HCT116 (cell line): Measurements from ENCODE around the gene PRKCH. TPM values are rescaled to one million over a fixed set of nuclear protein-coding genes. Genes with fewer than 3 reads are reported as not detected.

ENCODE experiments used
- ATAC-seq: fragments of 200-7000 bp; cut with Tn5 transposase; 2 replicates; pipeline ENCODE4 v1.9.1; 2020; ENCODE audit warnings: mild to moderate bottlenecking, moderate library complexity
- BruUV-seq: library from RNA; stranded (reverse); fragments of 400-500 nt; replicated peaks from 2 replicates; lab custom pipeline; 2021; lab: Mats Ljungman, UMichigan
- CTCF ChIA-PET: fragments of 300-600 bp; sonication (Branson Sonifier 250); formaldehyde crosslinking; loops from one replicate; lab custom pipeline; 2021; ENCODE audit warnings: antibody characterized with exemption; lab: Charles Lee
- POLR2A ChIA-PET: fragments of 300-600, 350-600 bp; sonication (Branson Sonifier 250); formaldehyde crosslinking; loops from one replicate; lab custom pipeline; 2021; ENCODE audit warnings: antibody characterized with exemption; lab: Charles Lee
- RAD21 ChIA-PET, 2 experiments: fragments of 300-600 bp; sonication (Branson Sonifier 250); formaldehyde crosslinking; loops; one replicate each; lab custom pipeline; 2023; ENCODE audit warnings: low total read pairs in 2 of 2; ENCODE audit not compliant: uncharacterized antibody in 2 of 2, unreplicated experiment in 2 of 2, low non-redundant PET in 1 of 2; lab: Charles Lee
- DNase-seq: peaks from one replicate; pipeline ENCODE4 v3.0.0-alpha.2; 2010; ENCODE audit warnings: low read depth, low spot score
- H2AFZ ChIP-seq: fragments of 200-600 bp; shearing (Covaris generic), sonication (generic); 2 replicates; pipeline ENCODE4 v1.6.1; 2017; ENCODE audit warnings: low read depth, mixed run types, mixed read lengths, antibody characterized with exemption, low read length; ENCODE audit not compliant: poor library complexity, severe bottlenecking
- H3K27ac ChIP-seq: 2 replicates; pipeline ENCODE4 v1.5.1; 2012; ENCODE audit warnings: low read depth, low read length
- H3K27me3 ChIP-seq: fragments of 200-600 bp; sonication (generic); 2 replicates; pipeline ENCODE4 v1.6.1; 2016; ENCODE audit warnings: mixed run types, low read length, mixed read lengths; ENCODE audit not compliant: insufficient read depth
- H3K36me3 ChIP-seq, 2 experiments: fragments of 200-500 bp in 1 of 2; fragments of 200-600 bp in 1 of 2; sonication (Bioruptor generic) in 1 of 2; sonication (generic) in 1 of 2; 2 replicates each; pipeline versions ENCODE4 v1.5.1 to v1.6.1; 2014 to 2016; ENCODE audit warnings: low read length in 2 of 2, inconsistent platforms in 1 of 2, mixed read lengths in 1 of 2, mixed run types in 1 of 2; ENCODE audit not compliant: insufficient read depth in 2 of 2, control insufficient read depth in 1 of 2
- H3K4me1 ChIP-seq, 2 experiments: fragments of 200-600 bp in 1 of 2; sonication (generic) in 1 of 2; 2 replicates each; pipeline versions ENCODE4 v1.5.1 to v1.6.1; 2012 to 2017; ENCODE audit warnings: low read length in 2 of 2, inconsistent platforms in 1 of 2, mild to moderate bottlenecking in 1 of 2, mixed read lengths in 1 of 2, mixed run types in 1 of 2, moderate library complexity in 1 of 2; ENCODE audit not compliant: insufficient read depth in 2 of 2, control insufficient read depth in 1 of 2
- H3K4me2 ChIP-seq: fragments of 200-600 bp; sonication (generic); 2 replicates; pipeline ENCODE4 v1.6.1; 2017; ENCODE audit warnings: mixed run types, low read length, mixed read lengths
- H3K4me3 ChIP-seq, 2 experiments: fragments of 200-600 bp in 1 of 2; sonication (generic) in 1 of 2; replicated peaks in 1 of 2; 2 replicates each; pipeline ENCODE4 v1.5.1; 2011 to 2016; ENCODE audit warnings: low read length in 2 of 2, control low read depth in 1 of 2, low read depth in 1 of 2, mild to moderate bottlenecking in 1 of 2, mixed read lengths in 1 of 2, mixed run types in 1 of 2
- H3K79me2 ChIP-seq: fragments of 200-600 bp; sonication (generic); 2 replicates; pipeline ENCODE4 v1.6.1; 2017; ENCODE audit warnings: mild to moderate bottlenecking, mixed run types, low read length, moderate library complexity, mixed read lengths; ENCODE audit not compliant: insufficient read depth
- H3K9ac ChIP-seq: fragments of 200-600 bp; sonication (generic); 2 replicates; pipeline ENCODE4 v1.6.1; 2016; ENCODE audit warnings: low read length, mixed read lengths
- H3K9me2 ChIP-seq: fragments of 200-600 bp; sonication (generic), shearing (Covaris generic); 2 replicates; pipeline ENCODE4 v1.6.1; 2017; ENCODE audit warnings: mixed run types, mild to moderate bottlenecking, moderate library complexity; ENCODE audit not compliant: insufficient read depth
- H3K9me3 ChIP-seq, 2 experiments: fragments of 200-500 bp in 1 of 2; fragments of 200-600 bp in 1 of 2; sonication (Bioruptor generic) in 1 of 2; sonication (generic) in 1 of 2; 2 replicates each; pipeline ENCODE4 v1.6.1; 2014 to 2017; ENCODE audit warnings: low read length in 2 of 2, mixed read lengths in 2 of 2, inconsistent platforms in 1 of 2, low read depth in 1 of 2, mild to moderate bottlenecking in 1 of 2, mixed run types in 1 of 2, moderate library complexity in 1 of 2; ENCODE audit not compliant: control insufficient read depth in 1 of 2, insufficient read depth in 1 of 2
- H4K20me1 ChIP-seq: fragments of 200-600 bp; sonication (generic), shearing (Covaris generic); 2 replicates; pipeline ENCODE4 v1.6.1; 2017; ENCODE audit warnings: mixed run types, mild to moderate bottlenecking, moderate library complexity; ENCODE audit not compliant: insufficient read depth
- CEBPB ChIP-seq: IDR thresholded peaks from 2 replicates; pipeline ENCODE4 v1.6.1; 2012; ENCODE audit warnings: low read depth
- CTCF ChIP-seq, 3 experiments: fragments of 200-600 bp in 1 of 3; sonication (generic) in 1 of 3; IDR thresholded peaks in 2 of 3; conservative IDR thresholded peaks in 1 of 3; 2 replicates each; pipeline ENCODE4 v1.5.1; 2012 to 2017; ENCODE audit warnings: low read depth in 2 of 3, low read length in 2 of 3, antibody characterized with exemption in 1 of 3, borderline replicate concordance in 1 of 3, control low read depth in 1 of 3, mild to moderate bottlenecking in 1 of 3, mixed read lengths in 1 of 3, mixed run types in 1 of 3, moderate library complexity in 1 of 3; ENCODE audit not compliant: insufficient read depth in 1 of 3
- EGR1 ChIP-seq: IDR thresholded peaks from 2 replicates; pipeline ENCODE4 v1.6.1; 2012; ENCODE audit warnings: low read depth
- ELF1 ChIP-seq: IDR thresholded peaks from 2 replicates; pipeline ENCODE4 v1.6.1; 2012; ENCODE audit warnings: low read depth, borderline replicate concordance
- EZH2 ChIP-seq: fragments of 200-600 bp; sonication (generic); IDR thresholded peaks from 2 replicates; pipeline ENCODE4 v1.6.1; 2017; ENCODE audit warnings: antibody characterized with exemption, mixed run types
- EZH2phosphoT487 ChIP-seq: fragments of 200-600 bp; IDR thresholded peaks from 2 replicates; pipeline ENCODE4 v1.6.1; 2018; ENCODE audit warnings: antibody characterized with exemption, borderline replicate concordance
- FOSL1 ChIP-seq: IDR thresholded peaks from 2 replicates; pipeline ENCODE4 v1.6.1; 2012; ENCODE audit warnings: low read depth
- JUND ChIP-seq: IDR thresholded peaks from 2 replicates; pipeline ENCODE4 v1.6.1; 2012
- POLR2A ChIP-seq: IDR thresholded peaks from 2 replicates; pipeline ENCODE4 v1.7.0; 2011; ENCODE audit warnings: borderline replicate concordance; ENCODE audit not compliant: insufficient read depth, insufficient read length; ENCODE audit errors: extremely low read depth
- POLR2AphosphoS5 ChIP-seq: IDR thresholded peaks from 2 replicates; pipeline ENCODE4 v1.6.1; 2011; ENCODE audit warnings: mild to moderate bottlenecking, low read depth, low read length, moderate library complexity
- RAD21 ChIP-seq: IDR thresholded peaks from 2 replicates; pipeline ENCODE4 v1.6.1; 2012; ENCODE audit warnings: low read depth, mild to moderate bottlenecking
- REST ChIP-seq: IDR thresholded peaks from 2 replicates; pipeline ENCODE4 v1.6.1; 2012; ENCODE audit warnings: low read depth
- SIN3A ChIP-seq: IDR thresholded peaks from 2 replicates; pipeline ENCODE4 v1.6.1; 2012; ENCODE audit warnings: low read depth
- TCF7L2 ChIP-seq: IDR thresholded peaks from 2 replicates; pipeline ENCODE4 v1.7.0; 2011; ENCODE audit warnings: borderline replicate concordance, inconsistent platforms; ENCODE audit not compliant: insufficient read depth, insufficient read length; ENCODE audit errors: extremely low read depth
- YY1 ChIP-seq: IDR thresholded peaks from 2 replicates; pipeline ENCODE4 v1.6.1; 2011; ENCODE audit warnings: low read length, low read depth, moderate library complexity, mild to moderate bottlenecking; ENCODE audit not compliant: insufficient replicate concordance; ENCODE audit errors: extremely low read depth
- ZBTB33 ChIP-seq: IDR thresholded peaks from 2 replicates; pipeline ENCODE4 v1.6.1; 2011; ENCODE audit warnings: mild to moderate bottlenecking, low read length, moderate library complexity; ENCODE audit not compliant: insufficient replicate concordance; ENCODE audit errors: extremely low read depth
- ZFX ChIP-seq: fragments of 450-650 bp; IDR thresholded peaks from 2 replicates; pipeline ENCODE4 v1.6.1; 2017
- ZNF274 ChIP-seq: fragments of 200-500 bp; sonication (Bioruptor generic); IDR thresholded peaks from 2 replicates; pipeline ENCODE4 v1.6.1; 2014; ENCODE audit warnings: mild to moderate bottlenecking, low read depth, low read length, inconsistent platforms
- intact Hi-C: fragments of 100-400 bp; cut with micrococcal nuclease; formaldehyde crosslinking; loops from 2 replicates; pipeline ENCODE4 v1.10.0; 2022
- total RNA-seq: library from RNA; stranded (reverse); gene quantifications from one replicate; pipeline ENCODE4 v1.2.1, GENCODE V29; 2021; ENCODE audit not compliant: unreplicated experiment
- TF ChIP-seq, protein P1 (sequence below): IDR thresholded peaks from 2 replicates; pipeline ENCODE4 v1.6.1; 2012
- TF ChIP-seq, protein P2 (sequence below): IDR thresholded peaks from 2 replicates; pipeline ENCODE4 v1.6.1; 2012

PRKCH gene
- total RNA-seq, 1 experiment from 2014 or later, result 16.6 TPM

DNA sequence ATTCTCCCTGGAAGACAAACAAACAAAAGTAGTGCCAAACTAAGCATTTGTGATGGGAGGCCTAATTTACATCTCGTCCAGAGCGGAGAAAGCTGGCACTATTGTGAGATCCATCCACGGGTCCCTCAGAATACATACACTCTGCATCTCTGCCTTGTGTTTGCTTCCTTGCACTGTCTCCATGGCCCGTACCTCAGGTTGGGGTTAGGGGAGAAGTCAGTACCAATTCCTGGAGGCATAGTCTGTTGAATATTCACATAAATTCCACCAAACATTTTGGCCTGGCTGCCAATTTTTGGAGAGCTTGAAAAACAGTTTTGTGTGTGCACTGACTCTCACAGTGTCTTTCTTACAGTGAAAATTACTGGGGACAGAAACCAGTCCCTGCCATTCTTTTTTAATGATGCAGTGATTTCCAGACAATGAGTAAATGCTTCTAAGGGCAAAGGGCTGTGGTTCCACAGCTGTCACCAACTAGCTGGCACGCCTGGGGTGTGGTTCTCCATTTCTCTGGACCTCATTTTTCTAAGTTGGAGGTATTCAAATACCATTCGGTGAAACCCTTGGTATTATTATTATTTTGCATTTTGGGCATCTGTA is 254.3 kb downstream of the PRKCH start:
- ATAC-seq (no peak), DNase-seq (no peak)
- CTCF ChIA-PET, result no interaction called here
- Histone ChIP-seq H2AFZ (no peak overlapping the region), H3K4me1 (peaks cover under 1 to 7% of the 10 kb centered on the region in 2 experiments; a peak in 2 of 4 replicates), H3K4me2 (no peak overlapping the region), H3K27ac (no peak overlapping the region), H3K36me3 (no peaks in the 10 kb centered on the region), H3K9me3 (no peaks in the 10 kb centered on the region), H3K27me3 (no peaks in the 10 kb centered on the region), H3K9me2 (no peaks in the 10 kb centered on the region), H4K20me1 (no peaks in the 10 kb centered on the region), H3K4me3 (no peak overlapping the region), H3K9ac (no peak overlapping the region), H3K79me2 (no peaks in the 10 kb centered on the region)
- BruUV-seq, result no TSS peak
- TF ChIP-seq TCF7L2 (no peak), RAD21 (no peak), ZBTB33 (no peak), ZNF274 (no peak), YY1 (no peak), EZH2phosphoT487 (no peak), ELF1 (no peak), CTCF (IDR thresholded peaks at IDR 0.05 in 2 of 3, conservative IDR thresholded peaks at IDR 0.05 in 1 of 3; ENCODE audit: borderline replicate concordance in 1 of 3, insufficient read depth in 1 of 3, low read depth in 2 of 3, low read length in 2 of 3) (no peak), POLR2A (no peak), POLR2AphosphoS5 (no peak), REST (no peak), EGR1 (no peak), CEBPB (no peak), SIN3A (no peak), ZFX (no peak), JUND (no peak), FOSL1 (no peak), EZH2 (no peak)
- TF ChIP-seq, protein P1, sequence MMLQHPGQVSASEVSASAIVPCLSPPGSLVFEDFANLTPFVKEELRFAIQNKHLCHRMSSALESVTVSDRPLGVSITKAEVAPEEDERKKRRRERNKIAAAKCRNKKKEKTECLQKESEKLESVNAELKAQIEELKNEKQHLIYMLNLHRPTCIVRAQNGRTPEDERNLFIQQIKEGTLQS, result no peak
- TF ChIP-seq, protein P2, sequence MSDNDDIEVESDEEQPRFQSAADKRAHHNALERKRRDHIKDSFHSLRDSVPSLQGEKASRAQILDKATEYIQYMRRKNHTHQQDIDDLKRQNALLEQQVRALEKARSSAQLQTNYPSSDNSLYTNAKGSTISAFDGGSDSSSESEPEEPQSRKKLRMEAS, result no peak
- RAD21 ChIA-PET, result no interaction called here
- intact Hi-C loops, result no loop called here
- POLR2A ChIA-PET, result interaction anchor here (1.3 kb wide), 1 partner anchor 13 kb away, joined by 5 read pairs; no protein-coding TSS in a partner anchor
